HG03135 (cell line): ENCODE results near the gene SERPINB11.
"Not testable (repeated sequence)": the region's sequence is repeated elsewhere in the genome, so short reads cannot be mapped to it uniquely, and the experiment has no call there.

Source experiments
- ATAC-seq: cut with Tn5 transposase; IDR thresholded peaks from one replicate; pipeline ENCODE4 v1.9.1; 2021; ENCODE audit warnings: mild to moderate bottlenecking, moderate library complexity; ENCODE audit not compliant: unreplicated experiment

The SERPINB11 gene

GRCh38 chr18:63702660-63703059, at the start of gene SERPINB11:
SERPINB11 (plus strand) TSS chr18:63702960; CDS start chr18:63710194, 7,234 bp downstream.
- ATAC-seq = no peak

GRCh38 chr18:63658920-63659319, 43.8 kb upstream of the SERPINB11 start:
- not testable (repeated sequence) for ATAC-seq

GRCh38 chr18:63661750-63662149, 41.0 kb upstream of the SERPINB11 start, which contains the start of gene SERPINB3:
SERPINB3 (minus strand) TSS chr18:63661893; CDS start chr18:63661216, 677 bp downstream.
- not testable (repeated sequence) for ATAC-seq

GRCh38 chr18:63664571-63664970, 38.2 kb upstream of the SERPINB11 start:
- ATAC-seq = no peak

GRCh38 chr18:63676526-63677323, 26.0 kb upstream of the SERPINB11 start:
- peak; percentile 60 for ATAC-seq

- ATAC-seq = no peak
Observed at GRCh38 chr18:63677500-63678225, 25.1 kb upstream of the SERPINB11 start.

GRCh38 chr18:63679820-63680606, 22.7 kb upstream of the SERPINB11 start:
- ATAC-seq = no peak

- ATAC-seq = no peak
Observed at GRCh38 chr18:63681449-63682340, 21.1 kb upstream of the SERPINB11 start.

- no peak for ATAC-seq
Observed at GRCh38 chr18:63683152-63683551, 19.6 kb upstream of the SERPINB11 start.

- ATAC-seq = no peak
Observed at GRCh38 chr18:63683890-63684289, 18.9 kb upstream of the SERPINB11 start.

- ATAC-seq = no peak
Observed at GRCh38 chr18:63684718-63685117, 18.0 kb upstream of the SERPINB11 start.

GRCh38 chr18:63686871-63687270, 15.9 kb upstream of the SERPINB11 start:
- ATAC-seq = no peak

GRCh38 chr18:63689064-63689463, 13.7 kb upstream of the SERPINB11 start:
- ATAC-seq = no peak

- ATAC-seq = no peak
Observed at GRCh38 chr18:63697097-63697660, 5.6 kb upstream of the SERPINB11 start.

GRCh38 chr18:63700501-63700900, 2.3 kb upstream of the SERPINB11 start:
- ATAC-seq = no peak

- ATAC-seq = no peak
Observed at GRCh38 chr18:63701952-63702351, 808 bp upstream of the SERPINB11 start.

- no peak for ATAC-seq
Observed at GRCh38 chr18:63705401-63705800, 2.6 kb downstream of the SERPINB11 start.

GRCh38 chr18:63707816-63708215, 5.1 kb downstream of the SERPINB11 start:
- ATAC-seq = no peak

GRCh38 chr18:63708650-63709049, 5.9 kb downstream of the SERPINB11 start:
- ATAC-seq = no peak
